Mesendoderm (in vitro differentiated cells): Measurements from ENCODE around the gene OAF.
"Not testable (repeated sequence)": the region's sequence is repeated elsewhere in the genome, so short reads cannot be mapped to it uniquely, and the experiment has no call there.

Source experiments
- DNase-seq: peaks from one replicate; pipeline ENCODE4 v3.0.0; 2013
- H2AK5ac ChIP-seq: 2 replicates; pipeline ENCODE4 v1.6.1; 2013; ENCODE audit warnings: low read length, inconsistent platforms
- H2BK120ac ChIP-seq: 2 replicates; pipeline ENCODE4 v1.6.1; 2013; ENCODE audit warnings: low read depth, mild to moderate bottlenecking, low read length, moderate library complexity, mixed read lengths
- H2BK15ac ChIP-seq: replicated peaks from 2 replicates; pipeline ENCODE4 v1.6.1; 2013; ENCODE audit warnings: low read depth, mild to moderate bottlenecking, moderate library complexity
- H2BK5ac ChIP-seq: 2 replicates; pipeline ENCODE4 v1.6.1; 2013; ENCODE audit warnings: low read length, inconsistent platforms
- H3K18ac ChIP-seq: 2 replicates; pipeline ENCODE4 v1.6.1; 2013; ENCODE audit warnings: mild to moderate bottlenecking, low read length, mixed read lengths
- H3K23ac ChIP-seq: one replicate; pipeline ENCODE4 v1.6.1; 2013; ENCODE audit warnings: low read length
- H3K27ac ChIP-seq: 2 replicates; pipeline ENCODE4 v1.5.1; 2013; ENCODE audit warnings: low read depth, mild to moderate bottlenecking, inconsistent platforms, low read length, moderate library complexity
- H3K27me3 ChIP-seq: 2 replicates; pipeline ENCODE4 v1.6.1; 2013; ENCODE audit warnings: low read length, control low read depth, mild to moderate bottlenecking, inconsistent platforms; ENCODE audit not compliant: insufficient read depth, poor library complexity
- H3K36me3 ChIP-seq: 2 replicates; pipeline ENCODE4 v1.6.1; 2013; ENCODE audit warnings: low read length, inconsistent platforms; ENCODE audit not compliant: control insufficient read depth, insufficient read depth
- H3K4ac ChIP-seq: one replicate; pipeline ENCODE4 v1.6.1; 2013; ENCODE audit warnings: low read depth, mild to moderate bottlenecking, low read length, moderate library complexity
- H3K4me1 ChIP-seq: 2 replicates; pipeline ENCODE4 v1.6.1; 2013; ENCODE audit warnings: low read depth, low read length, inconsistent platforms; ENCODE audit not compliant: control insufficient read depth
- H3K4me2 ChIP-seq: 2 replicates; pipeline ENCODE4 v1.6.1; 2013; ENCODE audit warnings: low read length
- H3K4me3 ChIP-seq: 2 replicates; pipeline ENCODE4 v1.5.1; 2013; ENCODE audit warnings: mild to moderate bottlenecking, low read length
- H3K56ac ChIP-seq: one replicate; pipeline ENCODE4 v1.6.1; 2013; ENCODE audit warnings: low read length
- H3K79me1 ChIP-seq: 2 replicates; pipeline ENCODE4 v1.6.1; 2013; ENCODE audit warnings: low read length, inconsistent platforms
- H3K79me2 ChIP-seq: 2 replicates; pipeline ENCODE4 v1.6.1; 2013; ENCODE audit warnings: mild to moderate bottlenecking, low read length; ENCODE audit not compliant: control insufficient read depth, insufficient read depth
- H3K9ac ChIP-seq: 2 replicates; pipeline ENCODE4 v1.6.1; 2013; ENCODE audit warnings: low read length, inconsistent platforms
- H4K5ac ChIP-seq: one replicate; pipeline ENCODE4 v1.6.1; 2013; ENCODE audit warnings: low read length
- H4K8ac ChIP-seq: one replicate; pipeline ENCODE4 v1.6.1; 2013; ENCODE audit warnings: low read depth, mild to moderate bottlenecking, control low read depth, low read length, moderate library complexity
- WGBS: extraction: QIAGEN DNeasy Blood & Tissue Kit; methylation state at CpG from one replicate; pipeline ENCODE4 v1.1.7; 2013; ENCODE audit warnings: low lambda C conversion rate, missing lambda C conversion rate; ENCODE audit not compliant: insufficient coverage; ENCODE audit errors: extremely low coverage; 5-methylcytosine and 5-hydroxymethylcytosine counted together

OAF gene

GRCh38 chr11:120178561-120179056 lies 32.2 kb upstream of the OAF start:
- Histone ChIP-seq H3K79me1 (no peaks in the 10 kb centered on the region), H3K27me3 (no peaks in the 10 kb centered on the region), H3K27ac (no peak overlapping the region), H3K23ac (no peak overlapping the region), H3K79me2 (no peaks in the 10 kb centered on the region), H3K4ac (no peak overlapping the region), H3K4me1 (no peaks in the 10 kb centered on the region), H2AK5ac (no peak overlapping the region), H2BK120ac (no peak overlapping the region), H3K4me2 (no peak overlapping the region), H3K4me3 (no peak overlapping the region), H3K18ac (no peak overlapping the region), H3K9ac (no peak overlapping the region), H2BK15ac (no peak overlapping the region), H2BK5ac (no peak overlapping the region), H3K36me3 (no peaks in the 10 kb centered on the region), H4K5ac (no peak overlapping the region), H4K8ac (no peak overlapping the region), H3K56ac (no peak overlapping the region)
- no peak for DNase-seq
- no CpG with 5 or more reads among the region's 5 CpGs for WGBS

GRCh38 chr11:120179057-120179672 lies 31.7 kb upstream of the OAF start:
- Histone ChIP-seq H3K36me3 (no peaks in the 10 kb centered on the region), H2AK5ac (no peak overlapping the region), H3K23ac (no peak overlapping the region), H2BK120ac (no peak overlapping the region), H4K8ac (no peak overlapping the region), H4K5ac (no peak overlapping the region), H3K4me2 (no peak overlapping the region), H2BK15ac (no peak overlapping the region), H3K27ac (no peak overlapping the region), H3K56ac (no peak overlapping the region), H3K9ac (no peak overlapping the region), H3K4me3 (no peak overlapping the region), H3K79me1 (no peaks in the 10 kb centered on the region), H3K79me2 (no peaks in the 10 kb centered on the region), H2BK5ac (no peak overlapping the region), H3K4me1 (no peaks in the 10 kb centered on the region), H3K18ac (no peak overlapping the region), H3K27me3 (no peaks in the 10 kb centered on the region), H3K4ac (no peak overlapping the region)
- WGBS: no CpG with 5 or more reads among the region's 10 CpGs
- DNase-seq: no peak

- H3K4me2 ChIP-seq, H3K18ac ChIP-seq, H2AK5ac ChIP-seq, H4K5ac ChIP-seq, H3K4me3 ChIP-seq, H3K9ac ChIP-seq, H3K79me2 ChIP-seq, H3K36me3 ChIP-seq, H4K8ac ChIP-seq, H2BK120ac ChIP-seq, H3K27ac ChIP-seq, H3K4me1 ChIP-seq, H3K56ac ChIP-seq, H3K4ac ChIP-seq, H2BK5ac ChIP-seq, H3K27me3 ChIP-seq, H3K79me1 ChIP-seq, DNase-seq, H3K23ac ChIP-seq, H2BK15ac ChIP-seq: not testable (repeated sequence)
- no CpG with 5 or more reads among the region's 6 CpGs for WGBS
Observed at GRCh38 chr11:120180063-120180462, 30.8 kb upstream of the OAF start.

- no peak overlapping the region for H4K5ac ChIP-seq
- H2BK5ac ChIP-seq: no peak overlapping the region
- peak; percentile 77 for DNase-seq
- H2BK15ac ChIP-seq: no peak overlapping the region
- H3K23ac ChIP-seq: no peak overlapping the region
- H4K8ac ChIP-seq: no peak overlapping the region
- H3K36me3 ChIP-seq: no peaks in the 10 kb centered on the region
- no peak overlapping the region for H3K9ac ChIP-seq
- no peaks in the 10 kb centered on the region for H3K79me2 ChIP-seq
- no peak overlapping the region for H3K4me3 ChIP-seq
- no peak overlapping the region for H2BK120ac ChIP-seq
- H3K4ac ChIP-seq: no peak overlapping the region
- no peak overlapping the region for H3K27ac ChIP-seq
- H3K4me1 ChIP-seq: no peaks in the 10 kb centered on the region
- no CpG with 5 or more reads among the region's 11 CpGs for WGBS
- H3K79me1 ChIP-seq: no peaks in the 10 kb centered on the region
- no peak overlapping the region for H3K18ac ChIP-seq
- no peak overlapping the region for H2AK5ac ChIP-seq
- H3K4me2 ChIP-seq: no peak overlapping the region
- no peaks in the 10 kb centered on the region for H3K27me3 ChIP-seq
- H3K56ac ChIP-seq: peak overlapping the region; percentile 40
Observed at GRCh38 chr11:120180551-120181232, 30.1 kb upstream of the OAF start.

GRCh38 chr11:120181376-120181975 lies 29.4 kb upstream of the OAF start:
- no peak overlapping the region for H3K27ac ChIP-seq
- no peaks in the 10 kb centered on the region for H3K4me1 ChIP-seq
- no CpG with 5 or more reads among the region's 10 CpGs for WGBS

More at GRCh38 chr11:120181376-120181975, 29.4 kb upstream of the OAF start:
- H3K56ac ChIP-seq: no peak overlapping the region
- H3K18ac ChIP-seq: no peak overlapping the region
- no peaks in the 10 kb centered on the region for H3K27me3 ChIP-seq
- H3K79me1 ChIP-seq: no peaks in the 10 kb centered on the region
- no peak overlapping the region for H2BK5ac ChIP-seq
- DNase-seq: no peak
- no peaks in the 10 kb centered on the region for H3K79me2 ChIP-seq
- no peak overlapping the region for H2BK120ac ChIP-seq
- no peak overlapping the region for H3K23ac ChIP-seq
- H4K8ac ChIP-seq: no peak overlapping the region
- H3K9ac ChIP-seq: no peak overlapping the region
- no peak overlapping the region for H3K4me2 ChIP-seq
- no peak overlapping the region for H3K4me3 ChIP-seq
- H2BK15ac ChIP-seq: no peak overlapping the region
- no peak overlapping the region for H3K4ac ChIP-seq
- H2AK5ac ChIP-seq: no peak overlapping the region
- H3K36me3 ChIP-seq: no peaks in the 10 kb centered on the region
- no peak overlapping the region for H4K5ac ChIP-seq
